Lung microvascular endothelial cell (primary cell): ENCODE data around the gene ADGRG3. TPM values are rescaled to one million over a fixed set of nuclear protein-coding genes. Genes with fewer than 3 reads are reported as not detected.
"Not testable (repeated sequence)": the region's sequence is repeated elsewhere in the genome, so short reads cannot be mapped to it uniquely, and the experiment has no call there.

Experiments used
- DNase-seq, 2 donors: peaks; one replicate each; pipeline versions ENCODE4 v3.0.0 to v3.0.0-alpha.2; 2010; ENCODE audit warnings: low read depth in 2 of 2
- total RNA-seq: library from RNA; depleted of rRNA; stranded (reverse); fragments of >200 nt; gene quantifications from 2 replicates; pipeline ENCODE4 v1.2.1, GENCODE V29; 2014

ADGRG3 gene
- total RNA-seq, 1 donor from 2014 or later, result 8.3 TPM

DNA sequence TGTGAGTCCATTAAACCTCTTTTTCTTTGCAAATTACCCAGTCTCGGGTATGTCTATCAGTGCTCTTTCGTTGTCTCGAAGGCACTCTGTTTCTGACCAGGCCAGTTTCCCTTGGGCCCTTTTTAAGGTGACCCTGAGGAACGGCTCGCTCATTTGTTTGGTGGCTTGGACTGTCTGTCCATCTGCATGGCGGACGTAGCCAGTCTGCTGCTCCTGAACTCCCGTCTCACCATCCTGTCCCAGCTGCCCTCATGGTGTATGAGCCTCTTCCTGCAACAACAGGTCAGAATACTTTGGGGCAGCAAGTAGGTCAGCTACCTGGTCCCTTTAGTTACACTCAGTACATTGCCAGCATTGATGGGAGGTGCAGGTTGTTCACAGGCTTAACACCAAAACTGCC is 45.5 kb downstream of the ADGRG3 start:
- no peak for DNase-seq

DNA sequence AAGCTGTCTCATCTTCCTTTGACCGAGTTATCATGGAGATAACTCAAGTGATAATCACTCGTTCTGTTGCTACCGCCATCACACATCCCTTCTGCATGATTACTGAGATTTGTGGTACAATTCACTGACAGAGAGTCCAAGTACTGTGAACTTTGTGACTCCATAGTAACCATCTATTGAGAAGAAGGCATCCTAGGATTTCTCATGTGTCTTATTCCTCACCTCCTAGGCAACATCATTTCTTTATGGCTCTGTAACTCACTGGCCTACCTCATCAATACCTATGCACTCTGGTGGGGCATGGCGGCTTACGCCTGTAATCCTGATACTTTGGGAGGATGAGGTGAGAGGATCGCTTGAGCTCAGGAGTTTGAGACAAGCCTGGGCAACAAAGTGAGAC is 45.9 kb downstream of the ADGRG3 start:
- DNase-seq, result no peak

DNA sequence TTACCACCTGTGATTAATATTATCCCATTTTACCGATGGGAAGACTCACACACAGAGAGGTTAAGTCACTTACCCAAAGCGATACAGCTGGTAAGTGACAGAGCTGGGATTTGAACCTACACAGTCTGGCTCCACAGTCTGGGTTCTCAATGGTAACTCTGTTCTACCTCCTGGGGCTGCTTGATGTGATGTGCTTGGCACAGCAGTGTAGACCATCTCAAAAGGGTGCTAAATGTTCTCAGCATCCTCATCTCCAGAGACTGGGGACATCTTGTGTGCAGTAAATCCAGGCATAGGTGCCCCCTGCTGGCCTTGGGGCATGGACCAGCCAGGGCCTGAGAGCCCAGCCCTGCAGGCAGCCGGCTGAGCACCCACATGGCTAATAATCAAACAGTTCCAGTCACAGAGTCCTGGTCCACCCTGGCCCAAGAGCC is 52.1 kb downstream of the ADGRG3 start:
- DNase-seq, result peak; percentile 75 to 85

DNA sequence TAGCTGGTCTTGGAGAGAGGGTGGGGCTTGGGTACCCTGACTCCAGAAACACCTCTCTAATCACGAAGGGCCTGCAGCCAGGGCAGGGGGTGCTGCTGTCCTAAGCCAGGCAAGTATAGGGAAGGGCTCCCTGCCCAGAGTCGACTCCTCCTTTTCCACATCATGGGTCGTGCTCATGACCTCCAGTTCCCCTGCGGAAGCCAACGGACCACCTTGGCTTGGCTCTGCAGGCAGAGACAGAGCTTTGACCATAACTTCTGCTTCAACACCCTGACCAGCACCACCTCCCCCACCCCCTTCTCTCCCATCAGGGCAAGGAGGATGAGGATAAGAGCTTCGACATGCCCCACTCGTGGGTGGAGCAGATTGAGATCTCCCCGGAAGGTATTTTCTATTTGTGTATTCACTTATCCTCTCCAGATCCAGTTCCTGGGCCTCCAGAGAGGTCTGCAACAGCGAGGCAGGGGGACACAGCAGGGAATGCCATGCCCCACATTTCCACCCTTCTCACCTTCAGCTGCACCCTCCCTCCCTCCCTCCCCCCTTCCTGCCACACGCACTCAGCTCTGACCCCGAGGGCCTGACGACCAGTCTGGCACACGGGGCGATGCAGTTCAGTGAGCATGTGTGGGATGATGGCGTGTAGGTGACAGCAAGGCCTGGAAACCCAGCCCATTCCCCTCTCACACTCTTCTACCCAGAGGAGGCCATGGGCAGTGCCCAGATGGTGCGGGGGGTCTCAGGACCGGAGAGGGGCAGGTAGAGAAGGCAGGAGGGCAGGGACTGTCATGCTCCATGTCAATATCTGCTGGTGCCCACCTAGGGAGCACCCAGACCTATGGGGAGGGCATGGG is 53.5 kb downstream of the ADGRG3 start:
- no peak for DNase-seq

DNA sequence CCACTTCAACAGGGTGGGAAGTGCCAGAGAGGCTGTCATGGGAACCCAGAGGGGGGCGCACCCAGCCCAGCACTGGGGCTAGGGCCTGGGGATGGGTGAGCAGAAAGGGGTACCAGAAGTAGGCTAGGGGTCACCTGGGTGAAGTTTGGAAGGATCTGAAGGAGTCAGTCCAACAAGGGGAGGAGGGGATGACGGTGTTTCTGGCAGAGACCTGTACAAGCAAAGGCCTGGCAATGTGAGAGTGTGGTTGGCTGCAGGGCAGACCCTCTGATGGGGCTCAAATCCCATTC is 54.0 kb downstream of the ADGRG3 start:
- no peak for DNase-seq

DNA sequence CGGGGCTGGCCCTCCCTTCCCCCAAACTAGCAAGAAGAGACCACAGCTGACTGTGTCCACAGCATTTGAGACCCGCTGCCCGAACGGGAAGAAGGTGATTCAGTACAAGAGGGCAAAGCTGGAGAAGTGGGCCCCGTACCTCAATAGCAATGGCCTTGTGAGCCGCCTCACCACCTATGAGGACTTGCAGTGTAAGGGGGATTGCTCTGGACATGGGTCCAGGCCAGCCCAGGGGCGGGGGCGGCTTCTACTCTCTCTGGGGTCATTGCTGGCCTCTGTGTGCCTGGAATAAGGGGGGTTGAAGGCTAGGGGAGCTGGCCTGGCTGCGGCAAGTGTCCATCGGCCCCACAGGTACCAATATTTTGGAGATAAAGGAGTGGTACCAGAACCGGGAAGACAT is 54.5 kb downstream of the ADGRG3 start:
- no peak for DNase-seq

DNA sequence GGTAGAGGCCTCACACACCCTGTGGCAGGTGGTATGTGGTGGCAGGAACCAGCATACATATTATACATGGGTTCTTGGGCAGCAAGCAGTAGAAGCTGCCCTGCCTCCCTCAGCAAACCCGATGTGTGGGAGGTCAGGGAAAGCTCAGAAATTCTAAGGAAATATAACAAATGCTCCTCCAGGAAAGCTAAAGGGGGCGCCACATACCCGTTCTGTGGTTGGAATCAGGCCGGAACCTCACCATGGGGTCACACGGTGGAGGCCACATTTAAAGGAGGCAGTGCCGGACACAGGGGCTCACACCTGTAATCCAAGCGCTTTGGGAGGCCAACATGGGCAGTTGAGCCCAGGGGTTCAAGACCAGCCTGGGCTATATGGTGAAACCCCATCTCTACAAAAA is 55.1 kb downstream of the ADGRG3 start:
- peak; percentile 10 to 41 for DNase-seq

DNA sequence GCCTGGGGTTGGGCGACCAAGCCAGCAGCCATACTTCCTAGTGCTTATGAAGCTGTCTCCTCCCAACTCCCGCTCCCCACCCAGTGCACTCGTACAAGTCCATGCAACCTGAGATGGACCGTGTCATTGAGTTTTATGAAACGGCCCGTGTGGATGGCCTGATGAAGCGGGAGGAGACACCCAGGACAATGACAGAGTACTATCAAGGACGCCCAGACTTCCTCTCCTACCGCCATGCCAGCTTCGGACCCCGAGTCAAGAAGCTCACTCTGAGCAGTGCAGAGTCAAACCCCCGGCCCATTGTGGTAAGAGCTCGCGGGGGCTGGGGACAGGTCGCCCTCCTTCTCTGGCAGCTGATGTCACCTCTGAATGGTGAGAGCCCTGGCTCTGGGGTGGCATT is 56.4 kb downstream of the ADGRG3 start:
- no peak for DNase-seq

DNA sequence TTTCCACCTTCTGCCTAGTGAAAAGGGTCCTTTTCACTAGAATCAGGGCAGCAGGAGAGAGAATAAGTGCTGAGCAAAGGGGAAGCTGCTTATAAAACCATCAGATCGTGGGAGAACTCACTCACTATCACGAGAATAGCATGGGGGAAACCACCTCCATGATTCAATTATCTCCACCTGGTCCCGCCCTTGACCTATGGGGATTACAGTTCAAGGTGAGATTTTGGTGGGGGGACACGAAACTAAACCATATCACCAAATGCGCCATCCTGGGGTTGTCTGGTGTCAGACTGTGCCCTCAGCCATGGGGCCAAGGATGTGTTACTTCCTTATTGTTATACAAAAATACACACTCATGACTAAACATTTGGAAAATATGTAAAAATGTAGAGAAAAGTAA is 57.0 kb downstream of the ADGRG3 start:
- DNase-seq, result no peak

DNA sequence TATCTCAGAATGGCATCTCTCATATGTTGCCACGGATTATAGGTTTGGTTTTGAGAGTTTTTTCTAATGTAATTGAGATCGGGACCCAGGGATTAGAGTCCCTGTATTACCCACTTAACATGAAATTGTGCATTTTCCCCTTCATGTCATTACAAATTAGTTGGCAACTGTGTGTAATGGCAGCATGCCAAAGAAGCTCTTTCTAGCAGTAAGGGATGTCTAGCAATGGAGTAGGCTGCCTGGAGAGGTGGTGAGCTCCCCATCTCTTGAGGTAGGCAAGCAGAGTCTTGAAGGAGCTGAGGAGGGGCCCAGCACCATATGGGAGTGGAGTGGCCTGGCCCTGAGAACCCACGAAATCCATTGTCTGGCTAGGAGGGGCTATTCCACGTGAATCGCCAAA is 57.4 kb downstream of the ADGRG3 start:
- DNase-seq, result peak in 1 of 2 donors; percentile 24

DNA sequence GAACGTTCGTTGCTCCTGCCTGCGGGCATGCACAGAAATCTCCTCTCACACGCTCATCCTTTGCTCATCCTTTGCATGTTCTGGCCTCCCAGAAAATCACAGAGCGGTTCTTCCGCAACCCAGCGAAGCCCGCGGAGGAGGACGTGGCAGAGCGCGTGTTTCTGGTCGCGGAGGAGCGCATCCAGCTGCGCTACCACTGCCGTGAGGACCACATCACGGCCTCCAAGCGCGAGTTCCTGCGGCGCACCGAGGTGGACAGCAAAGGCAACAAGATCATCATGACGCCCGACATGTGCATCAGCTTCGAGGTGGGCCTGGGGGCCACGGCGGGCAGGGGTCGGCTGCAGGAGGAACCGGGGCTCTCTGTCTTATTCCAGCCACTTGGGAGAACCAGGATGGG is 57.9 kb downstream of the ADGRG3 start:
- no peak for DNase-seq

DNA sequence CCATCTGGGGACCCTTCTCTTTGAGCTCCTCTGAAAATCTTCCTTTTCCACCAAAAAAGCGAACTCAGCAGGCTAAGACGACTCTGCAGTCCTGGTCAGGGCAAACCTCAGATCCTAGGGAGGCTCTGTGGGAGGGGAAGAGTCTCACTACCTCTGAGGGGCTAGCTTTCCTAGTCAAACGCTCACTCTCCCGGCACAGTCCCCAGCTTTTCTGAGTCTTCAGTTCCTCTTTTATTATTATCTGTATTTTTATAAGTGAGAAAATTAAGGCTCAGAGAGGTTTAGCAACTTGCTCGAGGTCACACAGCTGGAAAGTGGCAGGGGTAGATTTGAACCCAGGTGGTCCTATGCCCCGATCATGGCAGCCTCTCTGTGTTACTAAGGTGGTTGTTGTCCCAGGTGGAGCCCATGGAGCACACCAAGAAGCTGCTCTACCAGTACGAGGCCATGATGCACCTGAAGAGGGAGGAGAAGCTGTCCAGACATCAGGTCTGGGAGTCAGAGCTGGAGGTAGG is 58.4 kb downstream of the ADGRG3 start:
- DNase-seq, result no peak

DNA sequence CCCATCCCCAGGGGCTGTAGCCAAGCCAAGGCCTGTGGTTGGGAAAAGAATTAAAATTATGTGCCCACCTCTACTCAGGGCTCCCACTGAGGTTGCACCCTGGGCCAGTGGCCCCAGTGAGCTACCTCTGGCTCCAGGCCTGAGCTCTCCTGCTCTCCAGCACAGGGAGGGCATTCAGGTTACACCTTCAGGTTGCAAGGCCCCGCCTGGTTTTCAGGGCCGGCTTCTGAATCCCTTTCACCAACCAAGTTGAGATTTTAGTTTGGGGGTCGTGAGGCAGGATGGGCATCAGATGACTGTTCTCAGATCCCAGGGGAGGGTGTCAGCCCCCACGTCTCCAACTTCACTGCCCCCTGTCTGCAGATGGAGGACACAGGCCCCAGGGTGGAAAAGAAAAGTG is 59.5 kb downstream of the ADGRG3 start:
- no peak for DNase-seq

DNA sequence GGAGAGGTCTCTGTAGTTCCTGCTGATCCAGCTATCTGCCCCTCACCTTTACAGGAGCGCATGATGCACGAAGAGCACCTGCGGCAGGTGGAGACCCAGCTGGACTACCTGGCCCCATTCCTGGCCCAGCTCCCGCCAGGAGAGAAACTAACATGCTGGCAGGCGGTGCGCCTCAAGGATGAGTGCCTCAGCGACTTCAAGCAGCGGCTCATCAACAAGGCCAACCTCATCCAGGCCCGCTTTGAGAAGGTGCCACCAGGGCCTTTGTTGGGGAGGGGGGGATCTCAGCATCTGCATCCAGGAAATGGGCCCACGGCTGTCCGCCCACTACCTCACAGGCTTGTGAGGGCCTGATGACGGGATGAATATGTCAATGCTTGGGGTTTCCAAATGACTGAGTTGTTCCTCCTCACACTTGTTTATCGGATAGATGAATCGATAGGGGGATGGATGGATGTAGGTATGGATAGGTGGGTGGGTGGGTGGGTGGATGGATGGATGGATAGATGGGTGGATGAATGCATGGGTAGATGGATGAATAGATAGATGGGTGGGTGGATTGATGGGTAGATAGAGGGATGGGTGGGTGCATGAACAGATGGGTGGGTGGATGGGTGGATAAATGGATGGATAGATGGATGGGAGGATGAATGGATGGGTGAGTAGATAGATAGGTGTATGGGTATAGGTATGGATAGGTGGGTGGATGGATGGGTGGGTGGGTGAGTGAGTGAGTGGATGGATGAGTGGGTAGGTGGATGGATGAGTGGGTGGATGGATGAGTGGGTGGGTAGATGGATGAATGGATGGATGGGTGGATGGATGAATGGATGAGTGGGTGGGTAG is 60.5 kb downstream of the ADGRG3 start:
- DNase-seq, result no peak

DNA sequence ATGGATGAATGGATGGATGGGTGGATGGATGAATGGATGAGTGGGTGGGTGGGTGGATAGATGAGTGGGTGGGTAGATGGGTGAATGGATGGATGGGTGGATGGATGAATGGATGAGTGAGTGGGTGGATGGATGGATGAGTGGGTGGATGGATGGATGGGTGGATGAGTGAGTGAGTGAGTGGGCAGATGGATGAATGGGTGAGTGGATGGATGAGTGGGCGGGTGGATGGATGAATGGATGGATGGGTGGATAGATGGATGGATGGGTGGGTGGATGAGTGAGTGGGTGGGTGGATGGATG is 61.0 kb downstream of the ADGRG3 start:
- no peak for DNase-seq

DNA sequence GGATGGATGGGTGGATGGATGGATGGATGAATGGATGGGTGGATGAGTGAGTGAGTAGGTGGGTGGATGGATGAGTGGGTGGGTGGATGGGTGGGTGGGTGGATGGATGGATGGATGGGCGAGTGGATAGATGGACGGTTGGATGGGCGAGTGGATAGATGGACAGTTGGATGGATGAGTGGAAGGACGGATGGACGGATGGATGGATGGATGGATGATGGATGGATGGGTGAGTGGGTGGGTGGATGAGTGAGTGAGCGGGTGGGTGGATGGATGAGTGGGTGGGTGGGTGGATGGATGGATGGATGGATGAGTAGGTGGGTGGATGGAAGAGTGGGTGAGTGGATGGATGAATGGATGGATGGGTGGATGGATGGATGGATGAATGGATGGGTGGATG is 61.7 kb downstream of the ADGRG3 start:
- not testable (repeated sequence) for DNase-seq

DNA sequence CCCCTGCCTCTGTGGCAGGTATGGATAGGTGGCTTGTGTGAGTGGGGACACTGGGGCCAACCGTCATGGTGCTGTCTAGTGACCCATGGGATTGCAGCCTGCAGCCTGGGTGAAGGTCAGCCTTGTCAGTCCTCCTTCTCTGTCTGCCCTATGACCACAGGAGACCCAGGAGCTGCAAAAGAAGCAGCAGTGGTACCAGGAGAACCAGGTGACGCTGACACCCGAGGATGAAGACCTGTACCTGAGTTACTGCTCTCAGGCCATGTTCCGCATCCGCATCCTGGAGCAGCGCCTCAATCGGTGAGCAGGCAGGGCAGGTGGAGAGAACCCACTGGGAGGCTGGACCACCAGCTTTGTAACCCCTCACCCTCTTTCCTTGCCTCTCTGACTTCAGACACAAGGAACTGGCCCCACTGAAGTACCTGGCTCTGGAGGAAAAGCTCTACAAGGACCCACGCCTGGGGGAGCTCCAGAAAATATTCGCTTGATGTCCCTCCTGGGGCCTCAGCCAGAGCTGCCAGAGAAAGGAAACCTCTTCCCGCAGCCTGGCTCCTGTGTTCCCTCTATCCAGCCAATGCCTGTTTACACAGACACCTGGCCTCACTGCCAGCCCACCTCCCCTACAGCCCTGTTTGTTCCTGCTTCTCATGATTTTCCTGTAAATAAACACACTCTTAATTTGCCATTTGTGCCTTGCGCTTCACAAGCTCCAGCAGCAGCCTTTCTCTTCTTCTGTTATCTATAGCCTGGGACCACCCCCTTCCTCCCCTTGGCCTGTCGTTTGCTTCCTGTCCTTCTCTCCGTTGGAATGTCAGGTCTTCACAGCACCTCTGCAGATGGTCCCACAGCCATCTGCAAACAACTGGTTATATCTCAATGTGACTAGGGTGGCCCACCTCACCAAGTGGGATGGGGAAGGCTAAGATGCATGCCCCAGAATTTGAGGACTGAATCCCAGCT is 62.9 kb downstream of the ADGRG3 start:
- no peak for DNase-seq

DNA sequence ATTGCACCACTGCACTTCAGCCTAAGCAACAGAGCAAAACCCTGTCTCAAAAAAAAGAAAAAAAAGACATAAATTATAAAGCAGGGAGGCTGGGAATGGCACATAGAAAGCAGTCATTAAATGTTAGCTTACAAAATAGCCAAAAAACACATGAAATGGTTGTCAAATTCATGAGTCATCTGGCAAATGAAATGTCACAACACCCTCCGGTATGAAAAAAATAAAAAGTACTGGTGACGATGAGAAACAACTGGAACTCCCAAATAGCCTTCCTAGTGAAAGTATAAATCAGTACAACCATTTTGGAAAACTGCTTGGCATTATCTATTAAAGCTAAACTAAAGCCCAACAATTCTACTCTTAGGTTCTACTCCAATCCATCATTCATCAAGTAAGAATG is 63.9 kb downstream of the ADGRG3 start:
- peak in 1 of 2 donors; percentile 22 for DNase-seq

DNA sequence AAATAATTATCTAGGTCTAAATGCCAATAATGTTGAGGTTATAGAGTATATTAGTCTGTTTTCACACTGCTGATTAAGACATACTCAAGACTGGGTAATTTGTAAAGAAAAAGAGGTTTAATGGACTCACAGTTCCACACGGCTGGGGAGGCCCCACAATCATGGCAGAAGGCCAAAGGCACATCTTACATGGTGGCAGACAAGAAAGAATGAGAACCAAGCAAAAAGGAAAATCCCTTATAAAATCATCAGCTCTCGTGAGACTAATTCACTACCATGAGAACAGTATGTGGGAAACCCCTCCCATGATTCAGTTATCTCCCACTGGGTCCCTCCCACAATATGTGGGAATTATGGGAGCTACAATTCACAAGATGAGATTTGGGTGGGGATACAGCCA is 64.6 kb downstream of the ADGRG3 start:
- no peak for DNase-seq

DNA sequence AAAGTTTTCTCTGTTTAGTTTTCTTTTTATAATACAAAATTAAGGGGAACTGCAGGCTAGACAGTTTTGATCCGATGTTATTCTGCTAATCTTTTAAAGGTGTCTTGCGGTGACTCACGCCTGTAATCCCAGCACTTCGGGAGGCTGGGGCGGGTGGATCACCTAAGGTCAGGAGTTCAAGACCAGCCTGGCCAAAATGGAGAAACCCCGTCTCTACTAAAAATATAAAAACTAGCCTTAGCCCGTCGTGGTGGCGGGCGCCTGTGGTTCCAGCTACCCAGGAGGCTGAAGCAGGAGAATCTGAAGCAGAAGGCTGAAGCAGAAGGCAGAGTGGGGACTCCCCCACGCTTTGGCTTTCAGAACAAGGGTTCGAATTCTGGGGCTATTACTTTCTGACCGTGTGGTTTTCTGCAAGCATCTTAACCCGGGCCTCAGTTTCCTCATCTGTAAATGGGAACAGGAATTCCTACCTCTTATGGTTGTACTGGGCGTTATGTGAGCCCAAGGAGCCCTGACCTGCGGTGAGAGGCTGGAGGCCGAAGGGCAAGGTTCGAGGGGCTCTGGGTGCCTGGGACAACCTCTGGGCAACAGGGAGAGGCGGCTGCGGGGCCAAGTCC is 66.3 kb downstream of the ADGRG3 start:
- DNase-seq, result no peak
